ENCODE data around the gene ZNF70.

GRCh38 chr22:23705358-23705757 is 45.6 kb downstream of the ZNF70 start:
- TF ChIP-seq CTCF (IDR thresholded peaks at IDR 0.05) = no peak
- TF ChIP-seq POLR2A (IDR thresholded peaks at IDR 0.05; ENCODE audit: low read depth) = no peak
